Body of pancreas (tissue), 4 donors: ENCODE data around the gene ASTN1. TPM values are rescaled to one million over a fixed set of nuclear protein-coding genes. Genes with fewer than 3 reads are reported as not detected.
A peak's percentile ranks its signal among the peaks of the same experiment; 100 is the strongest.

Experiments used
- ATAC-seq: fragments of 150-250 bp; one replicate; pipeline ENCODE4 v1.9.1; 2016
- DNase-seq, 4 donors: peaks; one replicate each; pipeline ENCODE4 v3.0.0-alpha.2; 2019
- H3K27ac ChIP-seq, 4 donors: fragments of 200-600 bp; sonication (generic); 1 replicate in 3 of 4; 2 replicates in 1 of 4; pipeline versions ENCODE4 v1.5.1 to v1.6.1; 2016 to 2019; ENCODE audit warnings: mild to moderate bottlenecking in 1 of 4, mixed read lengths in 1 of 4, moderate library complexity in 1 of 4
- H3K27me3 ChIP-seq, 2 donors: fragments of 200-600 bp; sonication (generic); one replicate each; pipeline ENCODE4 v1.6.0; 2016; ENCODE audit warnings: mild to moderate bottlenecking in 1 of 2
- H3K36me3 ChIP-seq, 2 donors: fragments of 200-600 bp; sonication (generic); replicated peaks in 1 of 2; 2 replicates each; pipeline ENCODE4 v1.5.1; 2016; ENCODE audit warnings: low read depth in 2 of 2; ENCODE audit not compliant: insufficient read depth in 1 of 2
- H3K4me1 ChIP-seq: fragments of 200-600 bp; sonication (generic); one replicate; pipeline ENCODE4 v1.6.0; 2016
- H3K4me3 ChIP-seq, 2 donors: fragments of 200-600 bp; sonication (generic); 1 replicate in 1 of 2; 2 replicates in 1 of 2; pipeline ENCODE4 v1.5.1; 2016 to 2019
- H3K9me3 ChIP-seq, 3 donors: fragments of 200-600 bp; sonication (generic); 1 replicate in 2 of 3; 2 replicates in 1 of 3; pipeline ENCODE4 v1.5.1; 2016
- POLR2A ChIP-seq, 3 donors: fragments of 450-650 bp; IDR thresholded peaks; one replicate each; pipeline ENCODE4 v1.6.1; 2016; ENCODE audit warnings: antibody characterized with exemption in 3 of 3, mild to moderate bottlenecking in 2 of 3
- WGBS, 2 donors: methylation state at CpG; one replicate each; pipeline ENCODE4 v1.1.5; 2017; 5-methylcytosine and 5-hydroxymethylcytosine counted together
- intact Hi-C: fragments of 100-400 bp; cut with DNase I; formaldehyde crosslinking; loops from one replicate; pipeline ENCODE4 v1.15.1; 2023
- total RNA-seq, 2 donors: library from RNA; depleted of rRNA; stranded (reverse); fragments of >200 nt; gene quantifications; one replicate each; pipeline ENCODE4 v1.1.0, GENCODE V29; 2016
- TF ChIP-seq, protein P1 (sequence below), 7 experiments: fragments of 450-650 bp in 4 of 7; fragments of 200-600 bp in 3 of 7; sonication (generic) in 3 of 7; IDR thresholded peaks; one replicate each; pipeline ENCODE4 v1.5.1; 2016 to 2019; ENCODE audit warnings: antibody characterized with exemption in 7 of 7

The ASTN1 gene
- total RNA-seq, 2 donors from 2014 or later: 0.66 to 0.78 TPM

DNA sequence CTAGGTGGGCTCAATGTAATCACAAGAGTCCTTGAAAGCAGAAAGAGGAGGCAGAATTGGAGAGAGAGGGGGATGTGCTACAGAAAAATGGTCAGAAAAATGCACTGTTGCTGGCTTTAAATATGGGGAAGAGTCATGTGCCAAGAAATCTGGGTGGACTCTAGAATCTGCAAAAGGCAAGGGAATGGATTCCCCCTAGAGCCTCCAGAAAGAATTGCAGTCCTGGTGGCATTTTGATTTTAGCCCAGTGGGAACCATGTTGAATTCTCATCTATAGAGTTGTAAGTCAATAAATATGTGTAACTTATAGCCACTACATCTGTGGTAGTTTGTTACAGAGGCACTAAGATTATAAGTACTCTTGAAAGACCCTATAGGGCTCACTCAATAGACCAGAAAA, 210.3 kb downstream of the ASTN1 start:
- TF ChIP-seq, protein P1, sequence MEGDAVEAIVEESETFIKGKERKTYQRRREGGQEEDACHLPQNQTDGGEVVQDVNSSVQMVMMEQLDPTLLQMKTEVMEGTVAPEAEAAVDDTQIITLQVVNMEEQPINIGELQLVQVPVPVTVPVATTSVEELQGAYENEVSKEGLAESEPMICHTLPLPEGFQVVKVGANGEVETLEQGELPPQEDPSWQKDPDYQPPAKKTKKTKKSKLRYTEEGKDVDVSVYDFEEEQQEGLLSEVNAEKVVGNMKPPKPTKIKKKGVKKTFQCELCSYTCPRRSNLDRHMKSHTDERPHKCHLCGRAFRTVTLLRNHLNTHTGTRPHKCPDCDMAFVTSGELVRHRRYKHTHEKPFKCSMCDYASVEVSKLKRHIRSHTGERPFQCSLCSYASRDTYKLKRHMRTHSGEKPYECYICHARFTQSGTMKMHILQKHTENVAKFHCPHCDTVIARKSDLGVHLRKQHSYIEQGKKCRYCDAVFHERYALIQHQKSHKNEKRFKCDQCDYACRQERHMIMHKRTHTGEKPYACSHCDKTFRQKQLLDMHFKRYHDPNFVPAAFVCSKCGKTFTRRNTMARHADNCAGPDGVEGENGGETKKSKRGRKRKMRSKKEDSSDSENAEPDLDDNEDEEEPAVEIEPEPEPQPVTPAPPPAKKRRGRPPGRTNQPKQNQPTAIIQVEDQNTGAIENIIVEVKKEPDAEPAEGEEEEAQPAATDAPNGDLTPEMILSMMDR (IDR thresholded peaks at IDR 0.05): peak in 2 of 7 experiments; percentile 12 to 16
- TF ChIP-seq POLR2A (IDR thresholded peaks at IDR 0.05): no peak
- intact Hi-C loops: no loop called here

DNA sequence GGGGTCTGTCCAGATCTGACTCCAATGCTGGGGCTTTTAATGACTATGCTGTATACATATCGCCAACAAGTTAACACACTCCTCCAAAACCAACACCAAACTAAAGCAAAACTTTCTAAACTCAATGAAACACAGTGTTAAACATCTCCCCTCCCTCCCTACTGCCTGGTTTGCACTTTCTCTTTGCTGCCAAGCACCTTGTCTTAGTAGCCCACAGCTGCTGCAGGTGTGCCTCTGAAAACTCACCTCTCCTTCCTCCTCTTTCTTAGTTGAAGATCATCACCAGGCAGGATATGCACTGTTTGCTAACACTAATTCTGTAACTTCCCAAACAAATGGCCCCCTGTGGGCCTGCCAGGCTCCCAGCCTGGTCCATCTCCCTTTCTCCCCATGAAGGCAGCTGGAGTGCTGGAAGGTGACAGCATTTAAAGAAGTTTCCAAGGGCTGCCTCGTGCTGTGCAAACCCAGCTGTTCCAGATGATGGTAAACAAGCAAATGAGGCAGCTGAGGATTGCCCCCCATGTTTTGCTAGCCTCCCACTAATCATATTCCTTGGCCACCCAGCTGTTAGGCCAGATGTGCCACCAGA, 213.7 kb downstream of the ASTN1 start:
- intact Hi-C loops: no loop called here
- ATAC-seq (no peak), DNase-seq (no peak)
- H3K4me3 ChIP-seq: no peak overlapping the region
- WGBS, 2 donors: 55 to 75% methylated on average over 1 to 2 of the region's 2 CpGs
- no peaks in the 10 kb centered on the region for H3K9me3 ChIP-seq
- no peaks in the 10 kb centered on the region for H3K27me3 ChIP-seq
- no peak overlapping the region for H3K27ac ChIP-seq
- TF ChIP-seq, protein P1 (IDR thresholded peaks at IDR 0.05): no peak
- TF ChIP-seq POLR2A (IDR thresholded peaks at IDR 0.05): no peak
- H3K4me1 ChIP-seq: no peaks in the 10 kb centered on the region
- no peaks in the 10 kb centered on the region for H3K36me3 ChIP-seq

More for the DNA sequence above, 210.3 kb downstream of the ASTN1 start:
- DNase-seq: no peak
- Histone ChIP-seq H3K4me1 (no peaks in the 10 kb centered on the region), H3K27ac (no peak overlapping the region), H3K36me3 (no peaks in the 10 kb centered on the region), H3K27me3 (no peaks in the 10 kb centered on the region), H3K4me3 (no peak overlapping the region), H3K9me3 (no peaks in the 10 kb centered on the region)
- ATAC-seq: no peak

DNA sequence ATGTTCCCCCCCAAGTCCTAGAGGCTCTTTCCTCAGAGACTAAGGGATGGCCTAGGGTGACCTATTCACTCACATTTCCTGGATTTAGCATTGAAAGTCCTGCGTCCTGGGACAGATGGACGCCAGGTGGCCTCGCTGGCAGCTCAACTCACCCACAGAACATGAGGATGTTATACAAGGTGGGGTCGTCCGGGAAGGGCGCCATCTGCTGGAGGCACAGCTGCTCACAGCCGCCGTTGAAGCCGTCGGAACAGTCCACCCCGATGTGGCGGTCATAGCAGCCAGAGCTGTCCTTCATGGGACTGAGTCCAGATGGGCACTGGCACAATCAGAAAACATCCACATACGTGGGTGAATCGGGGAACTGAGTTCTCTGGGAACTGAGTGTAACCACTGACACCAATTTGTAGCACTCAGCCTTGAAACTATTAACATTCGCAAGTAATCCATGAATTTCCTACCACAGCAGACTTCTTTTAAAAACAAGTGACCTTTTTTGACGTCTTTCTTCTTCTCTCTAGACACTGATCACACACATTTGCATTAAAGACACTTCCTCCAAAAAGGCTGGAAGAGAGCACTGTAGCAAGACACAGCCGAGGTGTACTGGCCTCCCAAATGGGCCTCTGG, 215.4 kb downstream of the ASTN1 start:
- intact Hi-C loops: no loop called here
- no peak for TF ChIP-seq POLR2A (IDR thresholded peaks at IDR 0.05)
- TF ChIP-seq, protein P1 (IDR thresholded peaks at IDR 0.05): peak; percentile 34 to 76 (median 52)
- Histone ChIP-seq H3K27ac (no peak overlapping the region), H3K4me3 (no peak overlapping the region), H3K27me3 (no peaks in the 10 kb centered on the region), H3K4me1 (no peaks in the 10 kb centered on the region), H3K9me3 (no peaks in the 10 kb centered on the region), H3K36me3 (no peaks in the 10 kb centered on the region)
- WGBS, 2 donors: 20 to 21% methylated on average over 11 to 17 of the region's 17 CpGs
- peak; percentile 59 to 83 (median 72) for DNase-seq
- peak; percentile 81 for ATAC-seq

DNA sequence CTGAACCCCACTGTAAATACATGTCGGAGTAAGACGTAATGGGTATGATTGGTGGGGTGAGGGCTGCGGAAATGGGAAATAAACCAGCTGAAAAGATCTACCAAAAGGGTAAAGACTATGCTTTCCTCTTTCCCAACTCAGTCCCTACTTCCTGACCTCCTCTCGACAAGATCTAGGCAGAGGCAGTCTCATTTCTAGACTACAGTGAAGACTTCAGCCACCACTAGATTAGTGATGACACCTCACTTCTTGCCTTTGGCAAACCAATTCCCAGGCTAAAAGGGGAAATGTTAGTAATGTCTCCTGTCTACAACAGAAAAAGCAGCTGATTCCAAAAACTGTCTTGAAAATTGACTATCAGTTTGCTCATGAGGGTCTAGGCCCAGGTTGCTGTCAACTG, 219.9 kb downstream of the ASTN1 start:
- intact Hi-C loops: no loop called here
- Histone ChIP-seq H3K9me3 (no peaks in the 10 kb centered on the region), H3K4me1 (no peaks in the 10 kb centered on the region), H3K36me3 (no peaks in the 10 kb centered on the region), H3K4me3 (no peak overlapping the region), H3K27me3 (no peaks in the 10 kb centered on the region), H3K27ac (no peak overlapping the region)
- TF ChIP-seq, protein P1 (IDR thresholded peaks at IDR 0.05): no peak
- TF ChIP-seq POLR2A (IDR thresholded peaks at IDR 0.05): no peak
- 83 to 93% methylated on average over 4 of the region's 4 CpGs for WGBS, 2 donors
- no peak for ATAC-seq
- no peak for DNase-seq

DNA sequence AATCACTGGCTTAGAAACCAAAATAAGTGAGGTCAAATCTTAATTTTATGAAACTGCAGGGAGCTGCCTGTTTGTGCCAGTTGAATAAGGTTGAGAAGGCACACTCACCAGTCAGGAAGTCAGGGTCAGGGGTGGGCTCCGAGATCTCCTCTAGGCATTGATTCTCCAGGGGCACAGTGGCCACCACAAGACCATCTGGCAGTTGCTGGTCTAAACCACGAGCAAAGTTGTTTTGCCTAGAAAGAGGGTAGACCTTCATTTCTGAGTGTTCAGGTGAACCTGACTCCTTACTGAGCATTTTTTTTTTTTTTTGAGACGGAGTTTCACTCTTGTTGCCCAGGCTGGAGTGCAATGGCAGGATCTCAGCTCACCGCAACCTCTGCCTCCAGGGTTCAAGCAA, 220.7 kb downstream of the ASTN1 start:
- no peaks in the 10 kb centered on the region for H3K9me3 ChIP-seq
- H3K36me3 ChIP-seq: no peaks in the 10 kb centered on the region
- ATAC-seq (no peak), DNase-seq (no peak)
- H3K4me1 ChIP-seq: no peaks in the 10 kb centered on the region
- intact Hi-C loops: no loop called here
- H3K27ac ChIP-seq: no peak overlapping the region
- no peak overlapping the region for H3K4me3 ChIP-seq
- H3K27me3 ChIP-seq: no peaks in the 10 kb centered on the region
- TF ChIP-seq, protein P1 (IDR thresholded peaks at IDR 0.05): no peak
- WGBS, 2 donors: 67 to 71% methylated on average over 4 of the region's 4 CpGs
